Heart left ventricle (tissue), 16 donors: ENCODE measurements around the gene ZFP57. TPM values are rescaled to one million over a fixed set of nuclear protein-coding genes. Genes with fewer than 3 reads are reported as not detected.

Source experiments
- ATAC-seq, 4 donors: fragments of 200-7000 bp; cut with Tn5 transposase; one replicate each; pipeline ENCODE4 v1.9.1; 2020 to 2022; ENCODE audit warnings: moderate library complexity in 4 of 4, mild to moderate bottlenecking in 3 of 4, moderate number of reproducible peaks in 1 of 4
- DNase-seq, 5 donors: peaks; one replicate each; pipeline ENCODE4 v3.0.0-alpha.2; 2020
- H3K27ac ChIP-seq, 12 donors: fragments of 200-600 bp; sonication (generic) in 4 of 12; one replicate each; pipeline versions ENCODE4 v1.5.0 to v1.8.0; 2016 to 2022; ENCODE audit warnings: mild to moderate bottlenecking in 2 of 12
- H3K27me3 ChIP-seq, 9 donors: fragments of 200-600 bp; sonication (generic) in 2 of 9; one replicate each; pipeline versions ENCODE4 v1.5.1 to v1.8.0; 2016 to 2022; ENCODE audit warnings: mild to moderate bottlenecking in 3 of 9
- H3K36me3 ChIP-seq, 9 donors: fragments of 200-600 bp; sonication (generic) in 2 of 9; one replicate each; pipeline versions ENCODE4 v1.5.0 to v1.8.0; 2018 to 2022; ENCODE audit warnings: mild to moderate bottlenecking in 2 of 9
- H3K4me1 ChIP-seq, 12 donors: fragments of 200-600 bp; sonication (generic) in 4 of 12; one replicate each; pipeline versions ENCODE4 v1.5.0 to v1.8.0; 2016 to 2022; ENCODE audit warnings: mild to moderate bottlenecking in 3 of 12
- H3K4me3 ChIP-seq, 12 donors: fragments of 200-600 bp; sonication (generic) in 4 of 12; one replicate each; pipeline versions ENCODE4 v1.5.0 to v1.8.0; 2017 to 2022; ENCODE audit warnings: mild to moderate bottlenecking in 9 of 12, moderate library complexity in 4 of 12
- H3K9me3 ChIP-seq, 12 donors: fragments of 200-600 bp; sonication (generic) in 4 of 12; one replicate each; pipeline versions ENCODE4 v1.5.0 to v1.8.0; 2016 to 2022; ENCODE audit warnings: mild to moderate bottlenecking in 1 of 12
- CTCF ChIP-seq, 12 donors: fragments of 200-600 bp; sonication (generic) in 4 of 12; IDR thresholded peaks; one replicate each; pipeline versions ENCODE4 v1.5.0 to v1.8.0; 2018 to 2022; ENCODE audit warnings: antibody characterized with exemption in 12 of 12, mild to moderate bottlenecking in 5 of 12
- POLR2A ChIP-seq, 2 donors: fragments of 450-650 bp; IDR thresholded peaks; one replicate each; pipeline ENCODE4 v1.6.1; 2017; ENCODE audit warnings: antibody characterized with exemption in 2 of 2, mild to moderate bottlenecking in 2 of 2, moderate library complexity in 2 of 2
- WGBS, 4 donors: extraction: QIAGEN DNeasy Blood & Tissue Kit in 2 of 4; methylation state at CpG; one replicate each; pipeline versions ENCODE4 v1.1.5 to v1.1.7; 2013 to 2018; 5-methylcytosine and 5-hydroxymethylcytosine counted together
- intact Hi-C, 10 donors: fragments of 100-400 bp; cut with DNase I; formaldehyde crosslinking; loops; one replicate each; pipeline versions ENCODE4 v1.11.1 to v1.14.2; 2022
- polyA plus RNA-seq, 2 donors: library from polyadenylated mRNA; stranded (reverse); fragments of 200-250 nt; gene quantifications; one replicate each; pipeline ENCODE4 v1.2.3, GENCODE V29; 2013
- total RNA-seq, 9 donors: library from RNA; depleted of rRNA in 2 of 9; stranded (reverse); fragments of >200 nt in 2 of 9; fragmentation: NEBNext Ultra II Directional in 3 of 9; extraction: Animal tissue kit (Norgen Biotek cat#: 25700) in 3 of 9; gene quantifications; one replicate each; pipeline versions ENCODE4 v1.1.0 to v1.2.4, GENCODE V29; 2016 to 2023
- donor health status: ischemic (EF 13 %, LVEDD 7.1; RV severe dilation, severe dysfunction).
- donor health status: healthy with polysubstance abuse.
- donor health status: DM: no; HTN: yes; CAD: no.
- donor health status: DM: no; HTN: no; CAD: no.
- donor health status: ischemic (EF 25% LVEDD 6.9; RV normal size, moderate dysfunction).
- donor health status: ischemic (EF 25% LVEDD 5.7; RV mildly dilated, moderate dysfunction).
- donor health status: healthy.
- donor health status: DM: yes; HTN: yes; CAD: no.
- donor health status: ischemic (EF 35%, LVEDD 5.7; RV mildly dilated, moderate dysfunction).
- donor health status: nonischemic (EF 11% LVEDD 7.7; RV severe dilation, severe dysfunction).
- donor health status: DM: yes; HTN: yes; CAD: no.
- donor health status: PGD.
- donor health status: ischemic (EF 29% LVEDD 5.4; RV normal size, mild dysfunction).
- donor health status: nonischemic (EF 23%, LVEDD 6.1; RV moderate dilation, normal function).

The ZFP57 gene
- total and polyA plus RNA-seq, 11 donors, result 0.06 to 18.1 (median 2.8) TPM; not detected in 7

- no peak overlapping the region for H3K4me3 ChIP-seq
- intact Hi-C loops, result no loop called here
- TF ChIP-seq CTCF (IDR thresholded peaks at IDR 0.05), result no peak
- no peak for TF ChIP-seq POLR2A (IDR thresholded peaks at IDR 0.05)
- H3K9me3 ChIP-seq, result no peaks in the 10 kb centered on the region
- H3K27ac ChIP-seq, result no peak overlapping the region
- H3K36me3 ChIP-seq, result no peaks in the 10 kb centered on the region
- peaks cover 0 to 16% (median 0%) of the 10 kb centered on the region in 12 donors for H3K4me1 ChIP-seq
- no peak for ATAC-seq
- DNase-seq, result no peak
- H3K27me3 ChIP-seq, result no peaks in the 10 kb centered on the region
- WGBS, 4 donors, result 84 to 97% (median 93%) methylated on average over 9 of the region's 9 CpGs
Measured at GRCh38 chr6:29637247-29637646, 43.7 kb downstream of the ZFP57 start.

- 6 to 12% (median 7%) methylated on average over 9 of the region's 9 CpGs for WGBS, 4 donors
- intact Hi-C loops, result no loop called here
- peaks cover 0 to 37% (median 22%) of the 10 kb centered on the region in 12 donors for H3K4me1 ChIP-seq
- DNase-seq (no peak), ATAC-seq (peak; percentile 2 to 11 (median 4))
- H3K36me3 ChIP-seq, result no peaks in the 10 kb centered on the region
- no peaks in the 10 kb centered on the region for H3K9me3 ChIP-seq
- peaks cover 0 to 6% (median 0%) of the 10 kb centered on the region in 9 donors for H3K27me3 ChIP-seq
- peak overlapping the region; percentile 52 to 96 (median 72) for H3K4me3 ChIP-seq
- peak overlapping the region in 10 of 12 donors; percentile 51 to 91 (median 75) for H3K27ac ChIP-seq
- TF ChIP-seq CTCF (IDR thresholded peaks at IDR 0.05), result no peak
- no peak for TF ChIP-seq POLR2A (IDR thresholded peaks at IDR 0.05)
Measured at GRCh38 chr6:29633534-29633905, 47.4 kb downstream of the ZFP57 start.

GRCh38 chr6:29632789-29633533 lies 48.0 kb downstream of the ZFP57 start, which contains the start of gene GABBR1:
TSS of gene GABBR1 (minus strand) at chr6:29633183. CDS start at chr6:29632385, 798 bp downstream.
- intact Hi-C loops, result no loop called here
- Histone ChIP-seq H3K4me1 (peaks cover 0 to 41% (median 26%) of the 10 kb centered on the region in 12 donors), H3K27ac (peak within 1 kb of the TSS in 11 of 12 donors; percentile 51 to 91 (median 74)), H3K4me3 (peak within 1 kb of the TSS; percentile 52 to 96 (median 72)), H3K27me3 (peaks cover 0 to 6% (median 0%) of the 10 kb centered on the region in 9 donors), H3K36me3 (no peaks in the 10 kb centered on the region), H3K9me3 (no peaks in the 10 kb centered on the region)
- DNase-seq (peak; percentile 90 to 91 (median 91)), ATAC-seq (peak; percentile 81 to 97 (median 93))
- TF ChIP-seq CTCF (IDR thresholded peaks at IDR 0.05) (no peak), POLR2A (IDR thresholded peaks at IDR 0.05) (peak in 1 of 2 donors; percentile 73)
- 0 to 1% (median 1%) methylated on average over 41 to 57 of the region's 57 CpGs for WGBS, 4 donors
